Type B pancreatic cell (in vitro differentiated cells): Measurements from ENCODE around the gene DOCK1. TPM values are rescaled to one million over a fixed set of nuclear protein-coding genes. Genes with fewer than 3 reads are reported as not detected.

Source experiments
- DNase-seq: peaks from one replicate; pipeline ENCODE4 v3.0.0; 2021; ENCODE audit warnings: mixed read lengths; ENCODE audit not compliant: unreplicated experiment; ENCODE audit errors: extremely low spot score
- H3K27ac Mint-ChIP-seq: 2 replicates; pipeline ENCODE4 v1.8.0; 2021; ENCODE audit warnings: mild to moderate bottlenecking, mixed read lengths
- H3K27me3 Mint-ChIP-seq: 2 replicates; pipeline ENCODE4 v1.8.0; 2021; ENCODE audit warnings: mixed read lengths
- H3K36me3 Mint-ChIP-seq: 2 replicates; pipeline ENCODE4 v1.8.0; 2021; ENCODE audit warnings: mixed read lengths
- H3K4me1 Mint-ChIP-seq: one replicate; pipeline ENCODE4 v1.8.0; 2021; ENCODE audit warnings: mixed read lengths; ENCODE audit not compliant: unreplicated experiment
- H3K4me3 Mint-ChIP-seq: 2 replicates; pipeline ENCODE4 v1.8.0; 2021; ENCODE audit warnings: mild to moderate bottlenecking, mixed read lengths
- H3K9me3 Mint-ChIP-seq: 2 replicates; pipeline ENCODE4 v1.8.0; 2021; ENCODE audit warnings: mixed read lengths
- CTCF ChIP-seq: fragments of 200-600 bp; sonication (generic); conservative IDR thresholded peaks from 2 replicates; pipeline ENCODE4 v1.5.0; 2021; ENCODE audit warnings: antibody characterized with exemption, mild to moderate bottlenecking
- total RNA-seq: library from RNA; stranded (reverse); gene quantifications from 2 replicates; pipeline ENCODE4 v1.2.1, GENCODE V29; 2021; ENCODE audit warnings: low replicate concordance

Gene DOCK1
- total RNA-seq, 1 donor from 2014 or later = 67.4 TPM

GRCh38 chr10:127195571-127196281 is 290.5 kb downstream of the DOCK1 start:
- DNase-seq = no peak
- no peaks in the 10 kb centered on the region for H3K36me3 Mint-ChIP-seq
- H3K9me3 Mint-ChIP-seq = no peaks in the 10 kb centered on the region
- no peaks in the 10 kb centered on the region for H3K4me1 Mint-ChIP-seq
- TF ChIP-seq CTCF = no peak
- peaks cover 61% of the 10 kb centered on the region for H3K27me3 Mint-ChIP-seq
- no peak overlapping the region for H3K27ac Mint-ChIP-seq
- H3K4me3 Mint-ChIP-seq = peak overlapping the region; percentile 52

GRCh38 chr10:127196282-127197153 is 291.3 kb downstream of the DOCK1 start, which contains the start of gene INSYN2A:
TSS of gene INSYN2A (minus strand) at chr10:127196591. CDS start at chr10:127176395, 20,196 bp downstream.
- no peaks in the 10 kb centered on the region for H3K4me1 Mint-ChIP-seq

GRCh38 chr10:127197154-127197432 is 291.9 kb downstream of the DOCK1 start:
- H3K27ac Mint-ChIP-seq = no peak overlapping the region
- H3K4me1 Mint-ChIP-seq = no peaks in the 10 kb centered on the region

More at GRCh38 chr10:127196282-127197153, 291.3 kb downstream of the DOCK1 start, which contains the start of gene INSYN2A:
- no peak within 1 kb of the TSS for H3K27ac Mint-ChIP-seq
- H3K9me3 Mint-ChIP-seq = no peaks in the 10 kb centered on the region
- H3K4me3 Mint-ChIP-seq = peak within 1 kb of the TSS; percentile 90
- H3K27me3 Mint-ChIP-seq = peaks cover 56% of the 10 kb centered on the region
- DNase-seq = no peak
- peak; percentile 58 for TF ChIP-seq CTCF
- no peaks in the 10 kb centered on the region for H3K36me3 Mint-ChIP-seq

GRCh38 chr10:127198307-127198706 is 293.1 kb downstream of the DOCK1 start:
- no peak overlapping the region for H3K27ac Mint-ChIP-seq
- H3K9me3 Mint-ChIP-seq = no peaks in the 10 kb centered on the region
- no peaks in the 10 kb centered on the region for H3K4me1 Mint-ChIP-seq
- no peaks in the 10 kb centered on the region for H3K36me3 Mint-ChIP-seq
- H3K27me3 Mint-ChIP-seq = peaks cover 40% of the 10 kb centered on the region
- TF ChIP-seq CTCF = no peak
- H3K4me3 Mint-ChIP-seq = no peak overlapping the region
- DNase-seq = no peak

More at GRCh38 chr10:127197154-127197432, 291.9 kb downstream of the DOCK1 start:
- Mint-ChIP-seq H3K27me3 (peaks cover 52% of the 10 kb centered on the region), H3K36me3 (no peaks in the 10 kb centered on the region), H3K4me3 (peak overlapping the region; percentile 90), H3K9me3 (no peaks in the 10 kb centered on the region)
- DNase-seq = no peak
- TF ChIP-seq CTCF = no peak

- H3K4me3 Mint-ChIP-seq = no peak overlapping the region
- no peak overlapping the region for H3K27ac Mint-ChIP-seq
- no peaks in the 10 kb centered on the region for H3K36me3 Mint-ChIP-seq
- no peak for DNase-seq
- no peaks in the 10 kb centered on the region for H3K4me1 Mint-ChIP-seq
- no peaks in the 10 kb centered on the region for H3K9me3 Mint-ChIP-seq
- no peak for TF ChIP-seq CTCF
- peaks cover 36% of the 10 kb centered on the region for H3K27me3 Mint-ChIP-seq
Observed at GRCh38 chr10:127198721-127199120, 293.5 kb downstream of the DOCK1 start.
